ENCODE results near the gene CCZ1.
"Not testable (repeated sequence)": the region's sequence is repeated elsewhere in the genome, so short reads cannot be mapped to it uniquely, and the experiment has no call there.

DNA sequence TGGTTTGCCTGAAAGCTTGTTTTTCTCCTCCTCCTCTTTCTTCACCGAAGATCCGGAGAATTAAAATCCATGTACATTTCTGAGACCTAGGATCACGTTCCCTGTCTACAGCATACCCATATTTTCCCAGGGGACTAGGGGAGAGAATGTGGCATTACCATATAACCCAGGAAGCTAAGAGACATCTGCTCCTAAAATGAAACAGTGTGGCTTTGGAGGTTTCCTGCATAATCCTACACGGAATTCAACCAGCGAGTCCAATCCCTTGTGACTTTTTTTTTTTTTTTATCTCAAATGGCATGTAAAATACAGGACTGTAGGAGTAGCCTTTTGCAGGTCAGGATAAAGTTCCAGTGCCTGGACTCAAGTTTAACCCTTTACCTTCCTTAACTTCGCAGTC is 10.3 kb downstream of the CCZ1 start:
- TF ChIP-seq, protein P1, sequence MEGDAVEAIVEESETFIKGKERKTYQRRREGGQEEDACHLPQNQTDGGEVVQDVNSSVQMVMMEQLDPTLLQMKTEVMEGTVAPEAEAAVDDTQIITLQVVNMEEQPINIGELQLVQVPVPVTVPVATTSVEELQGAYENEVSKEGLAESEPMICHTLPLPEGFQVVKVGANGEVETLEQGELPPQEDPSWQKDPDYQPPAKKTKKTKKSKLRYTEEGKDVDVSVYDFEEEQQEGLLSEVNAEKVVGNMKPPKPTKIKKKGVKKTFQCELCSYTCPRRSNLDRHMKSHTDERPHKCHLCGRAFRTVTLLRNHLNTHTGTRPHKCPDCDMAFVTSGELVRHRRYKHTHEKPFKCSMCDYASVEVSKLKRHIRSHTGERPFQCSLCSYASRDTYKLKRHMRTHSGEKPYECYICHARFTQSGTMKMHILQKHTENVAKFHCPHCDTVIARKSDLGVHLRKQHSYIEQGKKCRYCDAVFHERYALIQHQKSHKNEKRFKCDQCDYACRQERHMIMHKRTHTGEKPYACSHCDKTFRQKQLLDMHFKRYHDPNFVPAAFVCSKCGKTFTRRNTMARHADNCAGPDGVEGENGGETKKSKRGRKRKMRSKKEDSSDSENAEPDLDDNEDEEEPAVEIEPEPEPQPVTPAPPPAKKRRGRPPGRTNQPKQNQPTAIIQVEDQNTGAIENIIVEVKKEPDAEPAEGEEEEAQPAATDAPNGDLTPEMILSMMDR (IDR thresholded peaks at IDR 0.05; ENCODE audit: borderline replicate concordance, extremely low read depth, low read length, poor library complexity, severe bottlenecking), result not testable (repeated sequence)
- TF ChIP-seq EZH2 (IDR thresholded peaks at IDR 0.05; ENCODE audit: borderline replicate concordance, low read depth, low read length, severe bottlenecking), result not testable (repeated sequence)
